NCI-H1930 (cell line): ENCODE results near the gene TMEM132D.
"Not testable (repeated sequence)": the region's sequence is repeated elsewhere in the genome, so short reads cannot be mapped to it uniquely, and the experiment has no call there.

Experiments
- DNase-seq, 2 experiments: peaks; one replicate each; lab custom pipeline; 2025; lab: John Stamatoyannopoulos, UW

The TMEM132D gene

DNA sequence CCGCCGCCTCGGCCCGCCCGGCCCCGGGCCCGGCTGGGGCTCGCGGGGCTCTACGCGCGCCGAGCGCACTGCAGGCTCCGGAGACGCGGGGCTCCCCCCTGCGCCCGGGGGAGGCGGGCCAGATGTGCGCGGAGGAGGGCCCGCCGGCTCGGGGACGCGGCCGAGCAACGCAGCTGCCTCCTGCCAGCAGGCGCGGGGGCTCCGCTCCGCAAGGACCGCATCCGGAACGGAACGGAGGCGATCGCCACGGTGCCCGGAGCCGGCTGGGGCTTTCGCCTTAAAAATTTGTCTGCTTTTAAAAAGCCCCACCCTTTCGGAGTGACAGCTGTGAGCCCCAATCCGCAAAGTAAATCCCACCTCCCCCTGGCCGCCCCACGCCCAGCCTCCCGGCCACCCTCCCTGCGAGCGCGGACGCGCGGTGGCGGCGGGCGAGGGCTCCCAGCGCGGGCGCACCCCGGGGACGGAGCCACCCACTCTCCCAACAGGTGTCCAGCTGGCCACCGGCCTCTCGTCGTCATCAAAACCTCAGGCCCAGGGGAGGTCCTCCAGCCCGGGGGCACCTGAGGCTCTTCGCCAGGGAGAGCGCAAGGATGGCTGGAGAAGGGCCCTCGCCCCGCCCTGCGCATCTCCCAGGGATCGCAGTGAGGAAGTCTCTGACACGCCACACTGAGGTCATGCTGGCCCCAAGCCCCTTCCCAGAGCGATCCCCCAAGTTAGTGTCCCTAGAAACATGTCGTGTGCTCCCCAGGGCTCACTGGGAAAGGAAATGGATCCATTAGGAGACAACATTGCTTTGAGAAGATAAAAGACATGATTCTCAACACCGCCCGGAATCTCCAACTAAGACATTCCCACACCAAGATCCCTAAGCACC is at the start of gene TMEM132D:
TMEM132D (minus strand) TSS at position 70 of the 874 bp plus-strand sequence.
- DNase-seq: peak; percentile 14 to 19

DNA sequence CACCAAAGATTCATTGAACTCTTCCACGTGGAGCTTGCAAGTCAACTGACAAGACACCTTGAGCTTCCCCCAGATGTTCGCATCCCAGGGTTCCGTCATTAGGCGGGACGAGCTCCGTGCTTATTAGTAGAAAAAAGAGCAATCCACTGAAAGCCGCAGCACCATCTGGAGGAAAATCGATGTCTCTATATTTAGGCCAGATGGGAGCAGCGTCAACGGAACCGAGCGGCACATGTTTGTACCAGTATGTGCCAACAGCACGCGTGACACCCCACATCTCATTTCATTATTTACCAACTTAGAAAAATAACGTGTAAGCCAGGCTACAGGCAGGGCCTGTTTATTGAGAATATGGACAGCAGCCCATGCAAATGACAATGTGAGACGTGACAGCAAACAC is 45.8 kb upstream of the TMEM132D start:
- DNase-seq: no peak

DNA sequence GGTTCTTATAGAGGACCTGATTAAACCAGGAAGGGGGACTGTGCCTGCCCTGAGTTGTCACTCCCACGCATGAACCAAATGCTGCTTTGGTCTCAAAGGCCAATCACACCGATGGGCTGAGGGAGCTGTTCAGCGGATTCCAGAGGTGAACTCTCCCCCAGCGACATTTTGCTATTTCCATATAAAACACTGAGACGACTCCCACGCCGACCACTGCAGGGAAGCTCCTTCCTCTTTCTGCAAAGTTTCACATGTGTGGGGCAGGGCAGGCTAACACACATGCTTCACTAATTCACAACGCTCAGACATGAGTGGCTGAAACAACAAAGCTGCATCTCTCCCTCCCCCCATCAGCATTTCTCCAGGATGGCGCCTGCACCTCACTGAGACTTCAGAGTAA is 37.8 kb upstream of the TMEM132D start:
- DNase-seq: no peak

DNA sequence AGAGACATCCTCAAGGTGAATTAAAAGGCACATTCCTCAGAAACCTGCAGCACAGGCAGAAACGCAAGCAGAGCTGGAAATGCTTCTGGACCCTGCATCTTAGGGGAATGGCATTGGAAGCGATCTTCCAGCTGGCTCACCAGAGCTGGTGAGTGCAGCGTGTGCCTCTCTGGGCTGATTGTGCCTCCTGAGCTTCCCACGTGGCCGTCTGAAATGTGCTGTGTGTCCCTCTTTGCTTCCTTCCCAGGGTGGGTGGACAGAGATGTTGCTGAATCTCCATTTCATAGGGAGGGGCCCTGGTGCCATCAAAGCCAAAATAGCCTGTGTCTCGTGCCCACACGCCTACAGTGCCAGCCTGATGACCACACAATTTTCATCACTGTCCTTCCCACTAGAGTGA is 34.3 kb upstream of the TMEM132D start:
- no peak for DNase-seq

DNA sequence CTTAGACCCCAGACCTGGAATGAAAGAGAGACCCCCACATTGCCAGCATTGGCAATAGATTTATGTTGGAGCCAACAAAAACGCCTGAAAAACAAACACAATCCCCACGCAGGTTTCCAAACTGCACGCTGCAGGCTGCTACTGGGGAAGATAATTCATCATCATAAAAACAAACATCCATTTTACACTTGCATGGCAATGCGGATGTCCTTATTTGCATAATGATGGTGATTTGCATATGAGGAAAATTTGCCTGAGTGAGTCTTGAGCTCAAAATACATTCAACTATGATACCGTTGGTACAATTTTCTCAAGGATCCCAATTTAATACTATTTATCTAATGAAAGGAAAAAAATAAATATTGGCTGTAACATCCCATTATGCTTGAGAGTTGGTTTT is 33.6 kb upstream of the TMEM132D start:
- no peak for DNase-seq

DNA sequence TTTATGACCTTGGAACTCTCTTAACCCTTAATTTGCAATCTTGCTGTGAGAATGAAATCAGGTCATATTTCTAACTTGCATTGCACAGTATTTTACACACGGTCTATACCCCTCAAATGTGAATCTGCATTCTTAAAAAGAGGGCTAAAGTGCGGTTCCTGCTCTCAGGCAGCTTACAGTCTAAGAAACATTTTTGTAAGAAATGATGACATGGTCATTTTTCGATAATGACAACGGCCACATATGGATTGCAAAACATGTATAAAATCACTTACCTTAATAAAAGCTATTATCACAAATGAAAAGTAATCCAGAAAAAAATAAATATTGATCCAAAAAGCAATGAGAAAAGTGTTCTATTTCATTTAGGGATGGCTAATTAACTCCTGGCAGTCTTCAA is 24.8 kb upstream of the TMEM132D start:
- no peak for DNase-seq

DNA sequence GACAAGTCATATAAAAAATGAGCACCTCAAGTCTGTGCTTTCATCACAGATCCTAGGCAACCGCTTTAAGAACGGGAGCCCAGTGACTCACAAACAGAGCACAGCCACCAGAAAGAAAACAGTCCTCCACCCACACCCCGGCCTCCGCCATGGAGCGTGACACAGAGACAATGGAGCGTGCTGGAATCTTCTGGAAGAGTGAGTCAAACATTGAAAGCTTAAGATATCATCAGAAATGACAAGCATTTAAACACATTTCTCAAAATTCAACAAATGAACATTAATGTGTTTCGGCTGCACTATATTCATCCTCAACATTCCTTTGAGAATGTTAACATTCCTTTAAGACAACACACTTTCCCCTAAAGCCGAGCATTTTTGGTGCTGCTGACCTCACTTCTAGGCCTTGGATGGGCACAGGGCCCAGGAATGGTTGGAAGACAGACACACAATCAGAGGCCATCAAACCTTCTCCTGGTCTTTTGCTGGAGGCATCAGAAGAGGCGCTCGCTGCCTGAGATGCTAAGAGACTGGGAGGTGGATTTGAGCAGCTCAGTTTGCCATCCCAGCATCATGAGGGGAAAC is 23.6 kb upstream of the TMEM132D start:
- no peak for DNase-seq

DNA sequence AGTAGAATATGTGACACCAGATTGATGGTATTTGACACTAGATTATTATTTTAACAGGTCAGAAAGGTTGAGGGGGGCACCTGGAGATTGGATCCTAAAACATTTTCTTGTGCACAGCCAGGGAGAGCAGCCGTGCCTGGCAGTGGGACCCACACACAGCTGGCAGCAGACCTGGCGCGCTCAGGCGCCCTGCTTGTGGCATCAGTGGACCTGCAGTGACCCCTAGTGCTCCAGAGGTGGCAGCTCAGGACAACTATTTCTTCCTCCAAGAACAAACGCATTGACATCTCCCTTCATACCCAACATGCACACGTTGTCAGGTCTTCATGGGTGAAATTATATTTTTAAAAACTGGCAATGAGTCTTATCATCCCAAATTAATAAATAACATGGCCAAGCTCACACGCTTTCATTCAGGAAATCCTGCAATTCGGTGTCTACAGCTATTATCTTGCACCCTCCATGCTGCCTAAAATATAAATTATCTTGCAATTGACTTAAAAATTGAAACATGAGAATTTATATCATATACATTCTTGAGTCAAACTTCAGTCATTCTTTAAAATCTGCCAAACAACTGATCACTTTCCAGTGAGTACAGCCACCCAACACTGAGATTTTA is 7.7 kb upstream of the TMEM132D start:
- peak; percentile 18 to 52 for DNase-seq

DNA sequence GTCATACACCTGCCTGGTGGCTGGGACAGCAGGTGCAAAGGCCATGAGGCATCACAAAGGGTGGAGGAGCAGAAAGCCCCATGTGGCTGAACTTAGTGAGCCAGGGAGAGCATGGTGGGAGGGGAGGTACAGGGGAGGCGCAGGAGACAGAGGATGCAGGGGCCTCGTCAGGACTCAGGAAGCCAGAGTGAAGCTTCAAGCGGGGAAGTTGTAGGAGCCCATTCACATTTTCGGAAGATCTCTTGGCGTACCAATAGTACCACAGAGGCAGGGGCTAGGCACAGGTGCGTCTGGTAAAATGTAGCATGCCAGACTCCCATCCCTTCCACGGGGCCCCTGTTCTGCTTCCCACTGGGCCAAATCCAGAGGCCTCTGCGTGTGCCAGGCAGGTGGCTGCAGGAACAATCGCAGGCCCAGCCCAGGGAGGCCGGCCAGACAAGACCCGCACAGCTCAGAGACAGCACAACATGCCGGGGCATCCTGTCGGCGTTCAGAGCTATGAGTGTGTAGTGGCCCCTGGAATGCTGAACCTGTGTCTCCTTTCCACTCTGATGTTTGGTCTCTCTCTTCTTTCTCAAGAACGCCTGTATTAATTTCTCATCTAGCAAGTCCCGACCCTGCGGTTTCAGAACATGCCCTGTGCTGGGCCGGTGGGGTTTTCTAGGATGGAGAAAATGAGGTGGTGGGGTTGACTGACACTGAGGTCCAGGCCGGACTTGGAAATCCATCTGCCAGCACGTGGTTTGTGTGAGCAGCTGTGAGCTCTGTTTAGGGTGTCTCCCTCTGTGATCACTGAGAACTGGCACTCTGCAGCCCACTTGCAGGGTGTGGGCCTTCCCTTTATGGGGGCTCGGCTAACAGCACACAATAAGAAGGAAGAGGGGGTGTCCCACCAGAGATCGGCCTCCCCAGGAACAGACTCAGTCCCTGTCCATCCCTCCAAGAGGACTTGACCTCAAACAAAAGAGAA is 5.5 kb upstream of the TMEM132D start:
- no peak for DNase-seq

DNA sequence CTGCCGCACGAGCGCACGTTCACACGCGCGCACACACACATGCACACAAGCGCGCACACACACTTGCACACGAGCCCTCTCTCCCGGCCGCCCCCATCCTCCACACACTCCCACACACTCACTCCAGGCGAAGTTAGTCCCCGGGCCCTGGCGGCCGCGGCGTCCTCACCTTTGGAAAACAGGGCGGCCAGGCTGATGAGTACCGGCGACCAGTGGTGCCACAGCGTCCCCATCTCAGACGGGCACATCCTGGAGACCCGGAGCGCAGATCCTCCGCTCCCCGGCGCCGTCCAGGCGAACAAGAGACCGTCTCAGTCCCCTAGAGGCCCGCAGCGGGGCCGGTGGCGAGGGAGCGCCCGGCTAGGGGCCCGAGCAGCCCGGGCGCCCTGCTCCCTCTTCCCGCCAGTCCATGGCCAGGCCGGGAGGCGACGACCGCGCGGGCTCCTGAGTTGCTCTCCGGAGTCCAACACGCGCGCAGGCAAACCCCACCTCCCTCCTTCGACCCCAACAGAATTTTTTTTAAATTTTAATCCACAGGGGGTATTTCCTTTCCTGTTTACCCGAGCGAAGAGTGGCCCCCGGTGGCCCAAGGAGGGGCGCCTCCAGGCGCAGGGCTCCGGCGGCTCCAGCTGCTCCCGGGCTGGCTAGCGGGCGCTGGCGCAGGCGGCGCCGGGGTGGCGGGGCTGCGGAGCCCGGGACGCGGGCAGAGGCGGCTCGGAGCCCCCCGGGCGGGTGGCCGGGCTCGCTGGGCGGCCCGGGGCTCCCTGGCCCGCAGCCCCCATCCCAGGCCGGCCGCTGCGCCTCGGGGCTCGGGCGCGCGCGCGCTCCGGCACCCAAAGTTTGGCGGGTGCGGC is 506 bp downstream of the TMEM132D start:
- no peak for DNase-seq

DNA sequence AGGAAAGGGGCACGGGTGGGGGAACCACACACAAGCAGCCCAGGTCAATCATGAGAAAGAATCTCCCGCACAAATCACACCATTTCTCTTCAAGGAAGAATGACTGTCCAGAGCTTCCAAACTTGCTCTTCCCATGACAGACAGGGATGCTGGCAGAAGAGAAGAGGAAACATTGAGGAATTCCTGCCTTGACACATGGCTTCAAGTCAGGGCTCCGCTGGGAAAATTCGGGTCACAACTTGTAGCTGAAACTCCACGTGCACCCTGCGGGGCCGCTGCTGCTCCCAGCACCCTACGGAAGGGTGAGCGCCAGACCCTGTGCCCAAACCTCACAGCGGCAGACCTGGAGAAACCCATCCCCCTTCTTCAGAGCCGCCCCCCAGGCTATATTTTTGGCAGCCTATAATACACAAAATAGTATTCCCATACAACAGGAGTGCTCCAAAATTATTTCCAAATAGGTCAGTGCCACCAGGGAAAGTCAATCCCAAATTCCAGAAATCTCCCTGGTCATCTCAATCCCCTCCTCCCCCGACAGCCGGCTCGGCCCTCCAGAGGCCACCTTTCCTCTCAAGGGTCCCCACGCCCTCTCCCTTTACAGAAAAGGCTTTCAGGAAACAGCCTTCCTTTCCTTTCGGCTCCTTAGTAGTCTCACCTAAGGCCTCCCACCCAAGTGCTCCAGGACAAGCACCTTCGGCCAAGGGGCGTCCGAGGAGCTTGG is 1.3 kb downstream of the TMEM132D start:
- no peak for DNase-seq

DNA sequence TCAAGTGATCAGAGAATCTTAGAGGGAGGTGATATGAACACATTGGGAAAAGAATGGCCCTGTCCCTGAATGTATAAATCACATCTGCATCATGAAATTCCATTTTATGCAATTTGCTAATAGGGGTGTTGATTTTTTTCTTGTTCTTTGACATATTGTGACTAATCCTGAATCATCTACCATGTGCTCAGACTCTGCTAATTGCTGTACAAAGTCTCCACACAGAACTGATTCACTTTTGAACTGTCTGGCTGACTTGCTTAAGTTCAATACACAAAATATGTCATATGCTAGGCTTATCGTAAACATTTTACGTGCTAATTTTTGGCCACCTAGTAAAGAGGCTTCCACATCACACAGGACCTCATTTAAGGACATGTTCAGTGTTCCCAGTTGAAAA is 2.6 kb downstream of the TMEM132D start:
- no peak for DNase-seq

DNA sequence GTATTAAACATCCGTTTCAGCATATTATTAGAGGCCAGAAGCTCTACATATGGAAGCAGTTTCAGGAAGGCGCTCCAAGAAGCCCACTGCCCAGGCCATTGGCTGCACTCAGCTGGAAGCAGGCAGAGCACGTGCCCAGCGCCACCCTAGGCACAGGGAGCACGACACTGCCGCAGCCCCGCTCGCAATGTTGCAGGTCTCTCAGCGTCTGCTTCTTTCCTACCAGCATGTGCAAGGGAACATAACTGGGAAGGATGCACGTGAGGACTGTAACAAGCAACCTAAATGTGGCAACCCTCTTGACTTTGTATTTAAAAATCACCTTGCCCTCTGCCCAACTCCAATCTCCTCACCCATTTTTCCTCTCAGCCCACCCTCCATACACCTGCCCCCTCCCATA is 3.5 kb downstream of the TMEM132D start:
- no peak for DNase-seq

DNA sequence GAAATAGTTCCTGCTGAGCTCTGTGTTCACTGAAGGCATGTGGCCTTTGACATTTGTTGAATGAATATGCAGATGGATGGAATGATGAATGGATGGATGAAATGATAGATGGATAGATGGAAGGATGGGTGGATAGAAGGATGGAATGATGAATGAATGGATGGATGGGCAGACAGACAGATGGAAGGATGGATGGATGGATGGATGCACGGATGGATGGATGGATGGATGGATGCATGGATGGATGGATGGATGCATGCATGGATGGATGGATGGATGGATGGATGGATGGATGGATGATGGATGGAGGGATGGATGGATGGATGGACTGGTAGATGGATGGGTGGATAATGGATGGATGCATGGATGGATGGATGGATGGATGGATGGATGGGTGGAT is 4.8 kb downstream of the TMEM132D start:
- DNase-seq: not testable (repeated sequence)

DNA sequence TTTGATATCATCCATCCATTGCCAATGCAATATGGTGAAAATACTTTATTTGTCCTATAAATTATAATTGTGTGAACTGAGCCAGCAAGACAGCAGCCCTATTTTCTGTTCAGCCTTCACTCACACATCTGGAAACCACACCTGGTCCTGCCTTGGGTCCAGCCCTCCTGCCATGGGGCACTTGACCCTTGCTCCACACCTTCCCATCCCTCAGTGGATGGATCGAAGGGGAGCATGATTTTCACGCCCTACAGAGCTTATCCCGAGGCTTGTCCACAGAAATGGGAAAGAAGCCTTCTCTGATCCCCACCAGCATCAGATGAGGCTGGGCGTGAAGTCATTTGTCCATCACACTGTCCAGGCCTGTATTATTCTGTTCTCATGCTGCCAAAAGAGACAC is 10.1 kb downstream of the TMEM132D start:
- DNase-seq: no peak

DNA sequence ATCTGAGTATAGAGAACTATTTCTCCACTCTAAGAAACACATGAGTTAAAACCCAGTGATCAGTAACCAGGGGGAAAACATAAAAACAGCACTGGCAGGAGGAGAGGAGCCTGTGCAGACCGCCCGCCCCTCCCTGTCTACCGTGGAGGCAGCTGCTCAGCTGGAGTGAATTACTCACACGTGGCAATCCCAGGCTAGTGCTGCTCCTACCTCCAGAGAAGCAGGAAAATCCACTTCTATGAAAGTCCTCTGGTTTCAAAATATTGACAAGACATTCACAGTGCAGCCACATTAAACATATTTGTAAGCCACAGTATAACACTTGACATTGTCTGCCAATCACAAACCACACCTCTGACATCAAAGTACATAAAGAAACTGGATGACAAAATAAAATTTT is 16.7 kb downstream of the TMEM132D start:
- DNase-seq: peak in 1 of 2 experiments; percentile 49

DNA sequence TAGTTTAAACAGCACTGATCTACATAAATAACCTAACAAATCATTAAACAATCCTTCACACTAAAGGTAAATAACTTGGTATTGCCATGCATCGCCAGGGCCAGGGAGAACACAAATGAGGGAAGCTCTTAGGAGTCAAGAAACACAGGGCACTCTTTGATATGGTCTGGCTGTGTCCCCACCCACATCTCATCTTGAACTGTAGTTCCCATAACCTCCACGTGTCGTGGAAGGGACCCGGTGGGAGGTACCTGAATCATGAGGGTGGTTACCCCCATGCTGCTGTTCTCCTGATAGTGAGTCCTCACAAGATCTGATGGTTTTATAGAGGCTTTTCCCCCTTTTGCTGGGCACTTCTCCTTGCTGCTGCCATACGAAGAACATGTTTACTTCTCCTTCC is 17.3 kb downstream of the TMEM132D start:
- no peak for DNase-seq

DNA sequence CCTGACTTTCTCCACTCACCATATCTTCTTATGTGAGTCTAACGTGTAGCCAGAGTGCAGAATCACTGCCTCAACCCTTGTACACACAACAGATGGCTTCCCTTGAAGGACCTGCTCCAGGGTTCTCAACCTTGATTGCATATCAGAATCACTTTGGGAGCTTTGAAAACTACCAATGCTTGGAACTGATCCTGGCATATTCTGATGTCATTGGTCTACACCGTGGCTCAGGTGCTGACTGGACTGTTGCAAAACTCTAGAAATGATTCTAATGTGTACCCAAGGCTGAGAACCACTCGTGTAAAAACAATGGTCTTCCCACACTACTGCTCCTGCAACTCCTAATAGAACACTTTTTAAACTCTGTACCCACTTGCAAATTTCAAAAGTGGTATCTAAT is 18.5 kb downstream of the TMEM132D start:
- DNase-seq: no peak

DNA sequence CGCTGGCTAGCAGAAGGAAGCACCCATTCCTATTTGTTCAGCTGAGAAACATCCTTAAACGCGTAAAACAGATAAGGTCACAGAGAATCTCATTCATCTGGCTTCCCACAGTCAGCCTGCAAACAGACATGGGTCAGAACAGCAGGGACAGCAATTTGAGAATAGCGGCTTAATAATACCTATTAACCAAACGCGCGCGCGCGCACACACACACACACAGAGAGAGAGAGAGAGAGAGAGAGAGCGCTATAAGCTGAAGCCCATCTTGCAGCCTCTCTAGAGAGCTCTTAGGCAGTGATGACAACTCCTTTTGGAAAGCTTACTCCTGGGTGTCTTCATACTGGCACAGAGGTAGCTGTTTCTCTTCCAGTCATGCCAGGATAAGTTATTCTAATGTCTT is 26.4 kb downstream of the TMEM132D start:
- DNase-seq: peak in 1 of 2 experiments; percentile 27

DNA sequence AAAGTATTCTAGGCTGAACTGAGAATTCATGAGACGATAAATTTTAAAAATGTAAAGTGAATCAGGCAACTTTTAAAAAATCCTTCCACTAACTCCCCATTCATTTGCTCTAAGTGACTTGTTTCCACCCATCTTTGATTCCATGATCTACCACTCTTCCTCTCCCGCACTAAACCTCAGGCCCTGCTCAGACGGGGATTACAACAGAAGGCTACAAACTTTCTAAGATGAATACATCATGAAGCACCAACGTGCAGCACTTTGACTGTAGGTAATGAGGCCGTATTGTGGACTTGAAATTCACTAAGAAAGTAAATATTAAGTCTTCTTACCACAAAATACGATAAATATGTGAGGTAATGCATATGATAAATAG is 30.0 kb downstream of the TMEM132D start:
- DNase-seq: peak in 1 of 2 experiments; percentile 33
